Stimulated activated CD4-positive, alpha-beta T cell treated with anti-CD3 and anti-CD28 coated beads, Interleukin-4, amount 100 ng/mL, for 48 hours (primary cell): ENCODE measurements around the gene PSAT1.

Experiments used
- DNase-seq, 2 donors: peaks; one replicate each; pipeline ENCODE4 v3.0.0-alpha.2; 2020; ENCODE audit warnings: low read depth in 2 of 2

Gene PSAT1

GRCh38 chr9:78365748-78366697 lies 69.1 kb downstream of the PSAT1 start:
- no peak for DNase-seq

GRCh38 chr9:78366827-78367226 lies 69.9 kb downstream of the PSAT1 start:
- DNase-seq, result no peak

DNA sequence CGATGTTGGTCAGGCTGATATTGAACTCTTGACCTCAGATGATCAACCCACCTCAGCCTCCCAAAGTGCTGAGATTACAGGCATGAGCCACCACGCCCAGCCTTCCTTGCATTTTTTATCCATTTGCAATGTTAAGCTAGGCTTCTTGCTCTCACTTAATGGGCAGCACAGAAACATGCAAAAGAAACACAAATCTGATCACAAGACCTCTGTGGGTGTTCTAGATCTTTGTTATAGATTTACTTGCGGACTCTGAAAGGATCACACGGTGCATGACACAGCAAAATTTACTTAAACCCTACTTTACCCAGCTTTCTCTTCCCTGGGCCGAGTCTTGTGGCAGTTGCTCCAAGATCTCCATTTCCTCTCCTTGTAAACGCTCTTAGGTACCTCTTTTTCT lies 71.3 kb downstream of the PSAT1 start:
- no peak for DNase-seq

GRCh38 chr9:78369639-78370219 lies 72.8 kb downstream of the PSAT1 start:
- peak; percentile 33 to 50 for DNase-seq

DNA sequence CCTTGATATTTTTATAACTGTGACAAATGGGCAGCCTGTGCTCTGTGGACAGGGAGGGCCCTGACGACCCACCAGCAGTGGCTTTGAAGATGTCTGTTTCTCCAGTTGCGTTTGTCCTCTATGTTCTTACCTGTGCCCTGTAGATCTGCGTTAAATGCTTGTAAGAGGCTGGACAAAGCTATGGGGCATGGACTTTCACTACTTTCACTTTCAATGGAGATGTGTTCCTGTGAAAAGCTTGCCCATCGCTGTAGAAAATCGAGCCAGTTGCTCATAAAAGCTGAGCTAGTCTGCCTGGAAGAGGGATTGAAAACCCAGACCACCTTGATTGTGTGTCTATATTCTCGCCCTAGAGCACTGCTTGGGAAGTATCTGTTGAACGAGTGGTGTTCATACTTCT lies 74.1 kb downstream of the PSAT1 start:
- no peak for DNase-seq

DNA sequence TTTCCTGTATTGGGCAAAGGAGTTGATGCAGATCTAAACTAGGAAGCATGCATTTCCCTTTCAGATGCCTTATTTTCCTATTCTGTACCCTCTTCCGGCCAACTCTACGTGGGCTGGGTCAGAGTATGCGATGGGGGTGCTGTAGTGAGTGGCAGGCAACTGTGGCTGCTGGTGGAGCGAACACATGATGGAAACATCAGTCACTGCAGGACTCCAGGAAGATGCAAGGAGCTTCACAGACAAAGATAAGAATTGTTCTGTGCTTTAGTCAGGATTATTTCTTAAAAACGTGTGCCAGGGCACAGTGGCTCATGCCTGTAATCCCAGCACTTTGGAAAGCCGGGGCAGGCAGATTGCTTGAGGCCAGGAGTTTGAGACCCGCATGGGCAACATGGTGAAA lies 75.1 kb downstream of the PSAT1 start:
- no peak for DNase-seq
